ENCODE results near the gene YDJC. TPM values are rescaled to one million over a fixed set of nuclear protein-coding genes. Genes with fewer than 3 reads are reported as not detected.

Gene YDJC
- total and polyA plus RNA-seq, 2 experiments from 2014 or later, result 53.3 to 83.7 TPM

DNA sequence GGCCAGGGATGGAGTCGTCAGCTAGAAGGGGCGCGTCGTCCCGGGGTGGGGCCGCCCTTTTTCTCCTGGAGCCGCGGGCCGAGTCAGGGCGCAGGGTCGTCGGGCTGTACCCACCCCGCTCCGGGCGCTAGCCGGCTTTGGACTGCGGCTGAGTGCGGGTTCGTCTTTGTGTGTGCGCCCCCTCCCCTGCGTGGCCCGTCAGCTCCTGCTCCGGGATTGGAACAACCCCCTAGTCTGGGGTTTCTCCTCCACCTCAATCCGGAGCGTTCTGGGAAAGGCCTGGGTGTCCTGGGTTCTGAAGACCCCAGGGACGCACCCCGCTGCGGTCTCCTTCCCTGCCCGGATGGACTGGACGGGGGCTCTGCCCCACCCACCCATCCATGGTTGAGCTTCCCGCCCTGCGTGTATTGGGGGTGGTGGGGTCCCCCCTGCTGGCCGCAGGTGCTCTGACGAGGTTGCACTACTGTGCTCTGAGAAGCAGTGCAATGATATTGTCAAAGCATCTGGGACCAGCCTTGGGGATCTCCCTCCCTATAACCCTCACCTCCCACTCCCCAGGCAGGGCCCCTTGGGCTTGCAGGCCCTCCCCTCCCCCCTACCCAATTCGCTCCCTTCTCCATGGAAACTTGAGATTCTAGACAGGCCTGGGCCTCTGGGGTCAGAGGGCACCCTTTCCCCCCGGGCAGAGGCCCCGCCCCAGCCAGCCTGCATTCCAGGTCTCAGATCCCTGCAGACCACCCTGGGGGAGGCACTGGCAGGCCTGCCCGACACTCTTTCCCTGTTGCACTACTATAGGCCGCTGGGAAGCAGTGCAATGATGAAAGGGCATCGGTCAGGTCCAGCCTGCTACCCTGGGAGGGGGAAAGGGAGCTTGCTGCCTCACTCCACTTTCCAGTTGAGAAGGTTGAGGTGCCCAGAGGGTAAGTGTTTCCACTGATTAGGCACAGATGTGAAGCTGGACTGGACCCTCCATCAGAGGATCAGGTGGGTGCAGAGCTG is 23.0 kb upstream of the YDJC start:
- H3K27ac ChIP-seq (ENCODE audit: low read depth), result no peak overlapping the region
- DNase-seq (ENCODE audit: low spot score), result peak; percentile 66
- H3K27ac Mint-ChIP-seq, result no peak overlapping the region

DNA sequence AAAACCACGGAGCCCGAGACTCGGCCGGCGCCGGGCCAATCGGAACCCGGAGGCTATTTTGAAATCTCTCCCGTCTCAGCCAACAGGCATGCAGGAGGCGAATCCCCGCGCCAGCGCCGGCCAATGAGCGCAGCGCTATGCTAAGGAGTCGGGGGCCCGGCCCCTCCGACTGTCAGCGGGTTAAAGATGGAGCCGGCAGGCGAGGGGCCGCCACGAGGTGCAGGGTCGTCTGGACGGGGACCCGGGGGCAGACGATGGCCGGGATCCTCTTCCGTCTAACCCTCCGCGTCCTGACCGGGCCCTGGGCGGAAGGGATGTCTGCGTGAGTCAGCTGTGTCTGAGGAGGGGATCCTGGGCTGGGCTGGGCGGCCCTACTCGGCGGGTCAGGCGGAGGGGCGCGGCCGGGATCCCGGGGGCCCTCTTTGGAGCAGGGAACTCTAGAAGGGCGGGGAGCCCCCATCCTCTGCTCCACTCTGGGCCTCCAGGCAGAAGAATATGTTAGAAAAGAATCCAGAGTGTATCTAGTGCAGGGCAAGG is 22.3 kb upstream of the YDJC start:
- H4K20me1 ChIP-seq (replicated peaks; ENCODE audit: insufficient read depth), result no peaks in the 10 kb centered on the region; the same call in 1 of the 2 replicates
- peaks cover 26% of the 10 kb centered on the region for H3K4me1 ChIP-seq (ENCODE audit: insufficient read depth)
- H3K27me3 ChIP-seq (ENCODE audit: insufficient read depth), result no peaks in the 10 kb centered on the region
- peaks cover 13% of the 10 kb centered on the region; the same call in 1 of the 2 replicates for H3K36me3 ChIP-seq (ENCODE audit: insufficient read depth)
- peak overlapping the region; percentile 62 for H3K4me3 ChIP-seq
- H3K36me3 Mint-ChIP-seq (ENCODE audit: low read depth), result peaks cover 34% of the 10 kb centered on the region
- peaks cover 28% of the 10 kb centered on the region for H3K4me1 Mint-ChIP-seq
- no peak for TF ChIP-seq ZNF331 (CRISPR knock-in tag; IDR thresholded peaks at IDR 0.05; ENCODE audit: low read depth)
- TF ChIP-seq POLR2AphosphoS5 (IDR thresholded peaks at IDR 0.05; ENCODE audit: low read depth), result peak; percentile 75
- TF ChIP-seq CREB1 (CRISPR knock-in tag; IDR thresholded peaks at IDR 0.05; ENCODE audit: low read depth), result no peak
- no peak for TF ChIP-seq ETS1 (IDR thresholded peaks at IDR 0.05)
- no peak for TF ChIP-seq ZNF114 (CRISPR knock-in tag; IDR thresholded peaks at IDR 0.05)
- H3K27ac ChIP-seq (ENCODE audit: low read depth), result no peak overlapping the region
- H3K9me3 Mint-ChIP-seq, result no peaks in the 10 kb centered on the region
- peaks cover 41% of the 10 kb centered on the region for H3F3A ChIP-seq (replicated peaks; ENCODE audit: low read depth)
- peak overlapping the region; percentile 97 for H3K27ac Mint-ChIP-seq
- H3K9me2 ChIP-seq (ENCODE audit: insufficient read depth), result no peaks in the 10 kb centered on the region
- H3K27me3 Mint-ChIP-seq (ENCODE audit: insufficient read depth, low read depth, poor library complexity), result peaks cover 9% of the 10 kb centered on the region
- peak overlapping the region; percentile 73; the same call in 1 of the 2 replicates for H2AFZ ChIP-seq
- H3K79me2 ChIP-seq (replicated peaks; ENCODE audit: insufficient read depth), result peaks cover 7% of the 10 kb centered on the region
- H3K4me2 ChIP-seq, result peak overlapping the region; percentile 87
- peak overlapping the region; percentile 94 for H3K4me3 Mint-ChIP-seq
- ATAC-seq, result peak; percentile 91
- DNase-seq (ENCODE audit: low spot score), result peak; percentile 96

More for the DNA sequence above, 23.0 kb upstream of the YDJC start:
- H3F3A ChIP-seq (replicated peaks; ENCODE audit: low read depth), result peaks cover 42% of the 10 kb centered on the region
- Mint-ChIP-seq H3K27me3 (ENCODE audit: insufficient read depth, low read depth, poor library complexity) (peaks cover 12% of the 10 kb centered on the region), H3K4me3 (peak overlapping the region; percentile 94), H3K4me1 (peaks cover 28% of the 10 kb centered on the region), H3K9me3 (no peaks in the 10 kb centered on the region), H3K36me3 (ENCODE audit: low read depth) (peaks cover 34% of the 10 kb centered on the region)
- peak; percentile 20 for ATAC-seq
- H3K4me1 ChIP-seq (ENCODE audit: insufficient read depth), result peaks cover 27% of the 10 kb centered on the region
- peak overlapping the region; percentile 73; the same call in 1 of the 2 replicates for H2AFZ ChIP-seq
- peaks cover 13% of the 10 kb centered on the region; the same call in 1 of the 2 replicates for H3K36me3 ChIP-seq (ENCODE audit: insufficient read depth)
- no peaks in the 10 kb centered on the region for H3K27me3 ChIP-seq (ENCODE audit: insufficient read depth)
- TF ChIP-seq POLR2AphosphoS5 (IDR thresholded peaks at IDR 0.05; ENCODE audit: low read depth) (peak; percentile 20; the same call in 1 of the 2 replicates), JUNB (IDR thresholded peaks at IDR 0.05; ENCODE audit: unreplicated experiment) (no peak)
- TF ChIP-seq, protein P1, sequence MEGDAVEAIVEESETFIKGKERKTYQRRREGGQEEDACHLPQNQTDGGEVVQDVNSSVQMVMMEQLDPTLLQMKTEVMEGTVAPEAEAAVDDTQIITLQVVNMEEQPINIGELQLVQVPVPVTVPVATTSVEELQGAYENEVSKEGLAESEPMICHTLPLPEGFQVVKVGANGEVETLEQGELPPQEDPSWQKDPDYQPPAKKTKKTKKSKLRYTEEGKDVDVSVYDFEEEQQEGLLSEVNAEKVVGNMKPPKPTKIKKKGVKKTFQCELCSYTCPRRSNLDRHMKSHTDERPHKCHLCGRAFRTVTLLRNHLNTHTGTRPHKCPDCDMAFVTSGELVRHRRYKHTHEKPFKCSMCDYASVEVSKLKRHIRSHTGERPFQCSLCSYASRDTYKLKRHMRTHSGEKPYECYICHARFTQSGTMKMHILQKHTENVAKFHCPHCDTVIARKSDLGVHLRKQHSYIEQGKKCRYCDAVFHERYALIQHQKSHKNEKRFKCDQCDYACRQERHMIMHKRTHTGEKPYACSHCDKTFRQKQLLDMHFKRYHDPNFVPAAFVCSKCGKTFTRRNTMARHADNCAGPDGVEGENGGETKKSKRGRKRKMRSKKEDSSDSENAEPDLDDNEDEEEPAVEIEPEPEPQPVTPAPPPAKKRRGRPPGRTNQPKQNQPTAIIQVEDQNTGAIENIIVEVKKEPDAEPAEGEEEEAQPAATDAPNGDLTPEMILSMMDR (conservative IDR thresholded peaks at IDR 0.05; ENCODE audit: low read depth in 2 of 2), result 0 out of 4 replicates have a peak, but pooled peaks of 1 of the 2 experiments have one; percentile 15
- no peaks in the 10 kb centered on the region for H3K9me2 ChIP-seq (ENCODE audit: insufficient read depth)
- peak overlapping the region; percentile 87 for H3K4me2 ChIP-seq
- peaks cover 7% of the 10 kb centered on the region for H3K79me2 ChIP-seq (replicated peaks; ENCODE audit: insufficient read depth)
- H3K4me3 ChIP-seq, result peak overlapping the region; percentile 62
- no peaks in the 10 kb centered on the region; the same call in 1 of the 2 replicates for H4K20me1 ChIP-seq (replicated peaks; ENCODE audit: insufficient read depth)
